NOMO-1 treated with DMSO at 0.1 percent for 48 hours (cell line): ENCODE data around the gene WDR46.

Source experiments
- DNase-seq: peaks from one replicate; lab custom pipeline; 2025; ENCODE audit not compliant: unreplicated experiment; lab: John Stamatoyannopoulos, UW

The WDR46 gene, protein sequence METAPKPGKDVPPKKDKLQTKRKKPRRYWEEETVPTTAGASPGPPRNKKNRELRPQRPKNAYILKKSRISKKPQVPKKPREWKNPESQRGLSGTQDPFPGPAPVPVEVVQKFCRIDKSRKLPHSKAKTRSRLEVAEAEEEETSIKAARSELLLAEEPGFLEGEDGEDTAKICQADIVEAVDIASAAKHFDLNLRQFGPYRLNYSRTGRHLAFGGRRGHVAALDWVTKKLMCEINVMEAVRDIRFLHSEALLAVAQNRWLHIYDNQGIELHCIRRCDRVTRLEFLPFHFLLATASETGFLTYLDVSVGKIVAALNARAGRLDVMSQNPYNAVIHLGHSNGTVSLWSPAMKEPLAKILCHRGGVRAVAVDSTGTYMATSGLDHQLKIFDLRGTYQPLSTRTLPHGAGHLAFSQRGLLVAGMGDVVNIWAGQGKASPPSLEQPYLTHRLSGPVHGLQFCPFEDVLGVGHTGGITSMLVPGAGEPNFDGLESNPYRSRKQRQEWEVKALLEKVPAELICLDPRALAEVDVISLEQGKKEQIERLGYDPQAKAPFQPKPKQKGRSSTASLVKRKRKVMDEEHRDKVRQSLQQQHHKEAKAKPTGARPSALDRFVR

DNA sequence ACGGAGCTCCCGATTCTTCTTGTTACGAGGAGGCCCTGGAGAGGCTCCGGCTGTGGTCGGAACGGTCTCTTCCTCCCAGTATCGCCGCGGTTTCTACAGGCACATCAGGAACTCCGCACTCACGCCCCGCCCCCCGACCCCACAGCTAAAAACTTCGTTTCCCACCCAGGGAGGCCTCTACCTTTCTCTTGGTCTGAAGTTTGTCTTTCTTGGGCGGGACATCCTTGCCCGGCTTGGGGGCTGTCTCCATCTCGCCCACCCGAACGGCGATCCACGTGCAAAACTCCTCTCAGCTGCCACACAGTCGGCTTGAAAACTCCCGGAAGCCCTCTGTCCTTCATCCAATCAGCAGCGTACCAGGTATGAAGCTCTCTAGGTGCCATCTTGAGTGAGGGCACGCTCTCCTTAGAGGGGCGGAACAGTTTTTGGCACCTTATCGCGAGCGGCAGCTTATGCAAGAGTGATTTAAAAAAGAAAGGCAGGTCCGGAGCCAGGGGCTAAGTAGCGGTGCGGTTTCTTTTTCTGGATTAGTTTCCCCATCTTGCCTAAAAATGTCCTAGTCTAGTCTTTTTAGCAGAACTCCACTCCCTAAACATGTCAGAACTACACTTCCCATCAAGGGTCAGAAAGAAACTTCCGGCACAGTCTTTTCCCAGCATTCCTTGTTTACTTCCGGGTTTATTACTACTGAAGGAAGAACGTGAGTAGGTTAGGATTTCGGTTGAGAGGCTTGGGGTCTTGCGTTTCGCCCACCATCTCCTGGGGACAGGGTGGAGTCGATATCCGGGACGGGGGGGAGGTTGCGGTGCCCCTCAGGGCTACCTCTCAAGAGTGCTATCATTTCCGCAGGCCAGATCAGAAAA lies at the start of gene WDR46, which contains the start of gene PFDN6:
Gene WDR46, minus strand, starts transcription at position 319 of the 863 bp plus-strand sequence. Its CDS starts 69 bp downstream, at position 250.
Gene PFDN6, plus strand, starts transcription at position 681 of the 863 bp plus-strand sequence. CDS start 256 bp downstream, outside the sequence.
- DNase-seq, result peak; percentile 96

DNA sequence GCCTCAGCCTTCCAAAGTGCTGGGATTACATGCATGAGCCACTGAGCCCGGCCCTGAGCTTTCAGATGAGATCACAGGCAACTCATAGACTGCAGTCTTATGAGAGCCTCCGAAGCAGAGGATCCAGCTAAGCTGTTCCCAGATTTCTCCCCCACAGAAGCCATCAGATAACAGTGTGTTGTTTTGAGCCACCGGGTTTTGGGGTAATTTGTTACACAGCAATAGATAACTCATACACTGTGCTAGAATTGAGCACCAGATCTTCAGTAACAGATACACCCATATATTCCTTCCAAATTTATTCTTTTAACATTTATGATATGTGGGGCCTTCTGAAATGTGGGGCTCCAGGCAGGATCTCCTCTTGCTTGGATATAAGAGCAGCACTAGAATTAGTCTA lies 47.5 kb upstream of the WDR46 start:
- DNase-seq, result no peak

DNA sequence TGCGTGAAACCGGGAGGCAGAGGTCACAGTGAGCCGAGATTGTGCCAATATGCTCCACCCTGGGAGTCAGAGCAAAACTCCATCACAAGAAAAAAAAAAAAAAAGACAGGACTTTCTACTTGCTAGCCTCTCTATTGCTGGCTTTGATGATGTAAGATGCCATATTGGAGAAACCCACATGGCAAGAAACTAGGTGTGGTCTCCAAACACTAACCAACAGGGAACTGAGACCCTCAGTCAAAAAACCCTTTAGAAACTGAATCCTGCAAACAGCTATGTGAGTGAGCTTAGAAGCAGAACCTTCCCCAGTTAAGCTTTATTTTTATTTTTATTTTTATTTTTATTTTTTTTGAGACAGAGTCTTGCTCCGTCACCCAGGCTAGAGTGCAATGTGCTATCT lies 46.9 kb upstream of the WDR46 start:
- DNase-seq, result no peak

DNA sequence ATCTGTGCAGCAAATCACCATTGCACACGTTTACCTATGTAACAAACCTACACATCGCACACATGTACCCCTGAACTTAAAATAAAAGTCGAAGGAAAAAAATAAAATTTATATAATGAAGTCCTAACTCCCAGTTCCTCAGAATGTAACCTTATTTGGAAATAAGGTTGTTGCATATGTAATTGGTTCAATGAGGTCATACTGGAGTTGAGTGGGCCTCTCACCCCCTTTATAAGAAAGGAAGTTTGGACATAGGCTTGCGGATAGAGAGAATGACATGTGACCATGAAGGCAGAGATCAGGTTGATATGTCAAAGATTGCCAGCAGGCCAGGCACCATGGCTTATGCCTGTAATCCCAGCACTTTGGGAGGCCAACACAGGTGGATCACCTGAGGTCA lies 44.6 kb upstream of the WDR46 start:
- no peak for DNase-seq

DNA sequence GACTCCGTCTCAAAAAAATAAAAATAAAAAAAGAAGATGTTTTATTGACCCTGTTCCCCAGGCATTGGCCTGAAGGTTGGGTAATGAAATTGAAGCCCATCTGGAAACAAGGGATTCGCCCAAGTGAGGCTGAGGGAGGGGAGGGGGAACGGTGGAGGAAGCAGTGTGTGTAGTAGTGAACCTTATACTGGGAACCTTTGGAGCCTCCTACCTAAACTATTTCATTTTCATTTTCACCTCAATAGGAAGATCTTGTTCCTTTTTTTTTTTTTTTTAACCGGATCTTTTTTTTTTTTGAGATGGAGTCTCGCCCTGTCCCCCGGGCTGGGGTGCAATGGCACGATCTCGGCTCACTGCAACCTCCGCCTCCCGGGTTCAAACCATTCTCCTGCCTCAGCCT lies 41.7 kb upstream of the WDR46 start:
- no peak for DNase-seq

DNA sequence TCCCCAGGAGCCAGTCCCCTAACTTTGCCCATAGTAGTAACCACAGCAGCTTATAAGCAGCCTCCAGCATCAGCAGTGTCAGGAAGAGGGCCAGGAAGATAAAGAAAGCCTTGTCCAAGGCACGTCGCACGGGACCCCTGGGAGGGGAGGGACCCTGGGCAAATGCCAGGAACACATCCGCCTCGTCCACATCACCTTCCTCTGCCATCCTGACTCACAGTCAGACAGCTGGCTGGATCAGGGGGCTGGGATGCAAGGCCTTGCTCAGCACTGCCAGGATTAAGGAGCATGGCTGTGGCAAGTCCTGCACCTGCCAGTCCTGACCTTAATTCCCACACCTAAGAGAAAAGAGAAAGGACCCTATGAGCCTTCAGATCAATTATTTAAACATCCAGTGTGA lies 40.0 kb upstream of the WDR46 start:
- DNase-seq, result no peak

DNA sequence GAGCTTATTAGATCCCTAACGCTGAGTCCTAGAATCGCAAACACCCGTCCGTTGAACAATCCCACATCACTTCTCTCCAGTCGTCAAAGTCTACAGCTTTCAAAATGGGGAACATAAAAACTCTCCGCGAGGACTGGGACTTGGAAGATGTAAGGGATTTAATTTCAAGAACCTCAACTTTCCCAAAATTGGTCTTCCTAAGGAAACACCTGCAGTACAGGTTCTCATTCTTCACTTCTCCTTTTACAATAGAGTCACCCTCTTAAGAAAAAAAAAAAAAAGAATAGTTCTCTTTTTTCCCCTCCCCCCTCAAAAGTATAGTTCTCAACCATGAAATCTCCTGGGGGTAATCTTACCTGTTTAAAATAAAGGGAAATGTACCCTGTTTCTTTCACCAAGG lies 35.1 kb upstream of the WDR46 start:
- peak; percentile 8 for DNase-seq

DNA sequence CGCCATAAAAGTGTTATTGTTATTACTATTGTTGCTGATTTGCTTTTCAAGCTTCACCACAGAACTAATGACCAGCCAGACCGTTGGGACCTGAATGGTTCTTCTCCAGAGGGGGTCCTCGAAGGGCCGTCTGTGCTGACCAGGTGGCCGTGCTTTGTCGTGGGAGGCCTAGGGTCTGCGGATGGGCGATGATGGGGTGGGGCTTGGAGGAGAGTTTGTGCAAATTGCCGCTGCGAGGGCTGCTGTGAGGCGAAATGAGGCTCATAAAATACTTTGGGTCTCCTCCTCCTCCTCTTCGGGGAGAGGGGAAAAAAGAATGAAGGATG lies 34.5 kb upstream of the WDR46 start:
- no peak for DNase-seq

DNA sequence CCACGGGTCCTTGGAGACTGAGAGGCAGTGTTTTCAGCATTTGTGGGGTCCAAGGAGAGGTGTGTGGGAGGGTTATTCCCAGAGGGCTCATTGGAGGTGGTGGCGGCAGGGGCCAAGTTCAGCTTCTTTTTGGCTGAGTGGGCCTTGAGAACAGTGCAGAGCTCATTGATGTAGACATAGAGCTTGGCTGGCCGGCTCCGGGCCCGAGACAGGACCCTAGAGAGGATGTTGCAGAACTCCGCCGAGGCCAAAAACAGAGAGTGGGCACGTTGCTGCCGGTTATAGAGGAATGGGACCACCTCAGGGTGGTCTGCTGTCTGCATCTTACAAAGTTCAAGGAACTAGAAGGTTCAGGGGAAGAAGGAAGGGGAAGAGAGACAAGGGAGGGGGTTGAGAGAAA lies 32.2 kb upstream of the WDR46 start:
- no peak for DNase-seq

DNA sequence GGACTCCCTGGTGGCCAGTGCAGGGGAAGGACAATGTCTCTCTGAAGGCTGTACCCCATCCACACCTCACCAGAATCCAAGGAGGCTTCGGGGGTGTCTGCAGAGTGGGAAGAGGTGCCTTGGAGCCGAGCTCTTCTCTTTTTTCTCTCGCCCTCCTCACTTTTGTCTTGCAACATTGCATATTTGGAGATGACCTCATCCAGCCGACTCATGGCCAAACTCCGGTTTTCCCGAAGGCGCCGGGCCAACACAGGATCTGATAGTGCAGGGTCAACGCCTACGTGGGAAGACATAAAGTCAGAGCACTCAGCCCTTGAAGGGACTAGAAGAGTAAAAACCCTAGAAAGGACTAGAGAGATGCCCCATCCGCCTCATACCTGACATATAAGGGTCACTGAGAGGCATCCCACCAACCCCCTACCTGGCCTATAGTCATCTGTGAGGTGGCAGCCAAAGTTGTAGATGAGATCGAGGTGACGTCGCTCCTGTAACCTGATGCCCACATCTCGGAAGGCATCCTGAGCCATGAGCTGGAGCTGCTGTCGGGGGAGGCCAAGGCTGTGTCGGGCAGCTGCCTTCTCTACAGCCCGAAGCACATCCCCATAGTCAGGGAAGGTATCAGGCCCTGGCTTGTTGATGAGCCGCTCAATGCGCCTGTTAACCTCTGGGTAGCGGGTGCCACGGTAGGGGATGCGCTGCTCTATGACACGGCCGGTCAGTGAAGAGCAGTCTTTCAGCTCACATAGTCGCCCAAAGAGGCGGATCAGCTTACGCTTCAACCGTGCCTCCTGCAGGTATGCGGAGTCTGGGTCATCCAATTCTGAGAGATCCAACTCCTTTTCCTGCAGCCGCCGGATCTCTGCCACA lies 31.5 kb upstream of the WDR46 start:
- DNase-seq, result no peak

DNA sequence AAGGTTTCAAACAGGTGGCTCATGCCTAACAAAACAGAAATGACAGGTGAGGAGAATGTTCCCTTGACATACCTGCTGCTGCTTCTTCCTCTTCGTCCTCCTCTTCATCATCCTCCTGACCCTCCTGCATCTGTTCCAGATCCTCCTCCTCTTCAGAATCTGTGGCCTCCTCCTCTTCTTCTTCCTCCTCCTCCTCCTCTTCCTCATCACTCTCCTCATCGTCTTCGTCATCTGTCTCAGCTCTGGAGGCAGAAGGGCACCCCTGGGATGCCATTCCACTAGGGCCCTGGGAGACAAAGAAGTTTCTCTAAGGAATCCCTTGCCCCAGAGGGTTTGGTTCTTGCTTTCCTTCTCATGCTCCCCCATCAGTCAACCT lies 30.9 kb upstream of the WDR46 start:
- DNase-seq, result no peak

DNA sequence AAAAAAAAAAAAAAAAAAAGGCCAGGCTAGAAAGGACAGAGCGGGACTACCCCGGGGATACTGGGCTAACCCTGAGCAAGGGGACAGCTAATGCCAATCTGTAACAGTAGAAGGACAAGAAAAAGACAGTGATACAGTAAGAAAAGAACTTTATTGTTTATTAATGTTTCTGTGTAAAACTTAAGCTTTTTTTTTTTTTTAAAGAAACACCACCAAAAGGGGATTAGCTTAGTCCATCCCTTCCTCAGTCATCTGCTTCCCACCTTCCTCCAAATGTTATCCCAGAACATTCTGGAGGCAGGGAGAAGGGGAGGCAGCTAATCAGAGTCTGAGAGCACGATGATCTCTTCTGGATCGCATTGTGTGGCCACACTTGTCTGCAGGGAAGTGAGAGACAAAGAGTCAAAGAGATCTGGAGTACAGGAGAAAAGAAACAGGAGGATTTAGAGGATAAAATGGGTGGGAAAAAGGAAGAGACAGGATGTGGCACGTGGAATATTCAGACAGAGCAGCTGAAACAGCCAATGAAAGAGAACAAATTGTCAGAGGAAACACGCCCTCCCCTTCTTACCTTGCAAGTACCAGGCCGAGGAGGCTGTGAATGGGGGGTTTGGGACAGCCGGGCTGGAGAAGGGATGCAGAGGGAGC lies 29.5 kb upstream of the WDR46 start:
- DNase-seq, result no peak

DNA sequence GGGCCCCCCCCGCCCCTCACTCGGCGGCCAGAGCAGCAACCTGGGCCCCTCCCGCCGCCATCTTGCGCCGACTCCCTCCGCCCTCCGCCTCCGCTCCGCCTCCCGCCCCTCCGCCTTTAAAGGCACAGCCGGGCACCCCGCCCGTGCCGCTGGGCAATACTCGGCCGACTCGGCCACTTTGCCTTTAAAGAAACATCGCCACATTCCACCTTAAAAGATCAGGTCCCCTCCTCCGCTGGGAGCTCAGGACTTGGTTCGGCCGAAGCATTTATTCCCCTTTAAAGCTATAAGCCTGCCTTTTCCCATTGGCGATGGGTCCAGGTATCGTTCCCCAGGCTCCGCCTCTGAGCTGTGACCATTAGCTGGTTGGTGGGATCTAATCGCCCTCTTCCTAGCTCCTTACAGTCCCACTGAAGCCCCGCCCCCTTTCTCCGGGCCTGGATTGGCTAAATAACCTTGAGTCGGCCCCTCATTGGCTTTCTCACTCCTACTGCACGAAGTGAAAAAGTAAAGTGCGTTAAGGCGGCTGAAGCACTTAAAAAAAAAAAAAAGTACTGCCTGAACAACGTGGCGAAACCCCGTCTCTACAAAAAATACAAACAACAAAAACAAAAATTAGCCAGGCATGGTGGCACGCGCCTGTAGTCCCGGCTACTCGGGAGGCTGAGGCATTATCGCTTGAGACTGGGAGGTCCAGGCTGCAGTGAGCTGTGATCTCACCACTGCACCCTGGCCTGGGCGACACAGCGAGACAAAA lies 28.8 kb upstream of the WDR46 start, which contains the start of gene ZBTB22:
Gene ZBTB22, minus strand, starts transcription at position 76 of the 757 bp plus-strand sequence. CDS start 828 bp downstream, outside the sequence.
- peak; percentile 98 for DNase-seq

DNA sequence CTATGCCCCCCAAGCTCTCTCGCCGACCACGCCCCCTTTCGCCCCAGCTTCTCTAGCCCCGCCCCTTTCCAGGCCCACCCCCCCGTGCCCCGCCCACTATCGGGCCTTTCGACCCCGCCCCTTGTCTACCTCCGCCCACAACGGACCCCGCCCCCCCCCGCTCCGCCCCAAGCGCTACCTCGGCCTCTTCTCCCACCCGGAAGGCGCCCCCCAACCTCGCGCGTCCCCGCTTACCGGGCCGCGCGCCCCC lies 28.3 kb upstream of the WDR46 start:
- DNase-seq, result no peak

DNA sequence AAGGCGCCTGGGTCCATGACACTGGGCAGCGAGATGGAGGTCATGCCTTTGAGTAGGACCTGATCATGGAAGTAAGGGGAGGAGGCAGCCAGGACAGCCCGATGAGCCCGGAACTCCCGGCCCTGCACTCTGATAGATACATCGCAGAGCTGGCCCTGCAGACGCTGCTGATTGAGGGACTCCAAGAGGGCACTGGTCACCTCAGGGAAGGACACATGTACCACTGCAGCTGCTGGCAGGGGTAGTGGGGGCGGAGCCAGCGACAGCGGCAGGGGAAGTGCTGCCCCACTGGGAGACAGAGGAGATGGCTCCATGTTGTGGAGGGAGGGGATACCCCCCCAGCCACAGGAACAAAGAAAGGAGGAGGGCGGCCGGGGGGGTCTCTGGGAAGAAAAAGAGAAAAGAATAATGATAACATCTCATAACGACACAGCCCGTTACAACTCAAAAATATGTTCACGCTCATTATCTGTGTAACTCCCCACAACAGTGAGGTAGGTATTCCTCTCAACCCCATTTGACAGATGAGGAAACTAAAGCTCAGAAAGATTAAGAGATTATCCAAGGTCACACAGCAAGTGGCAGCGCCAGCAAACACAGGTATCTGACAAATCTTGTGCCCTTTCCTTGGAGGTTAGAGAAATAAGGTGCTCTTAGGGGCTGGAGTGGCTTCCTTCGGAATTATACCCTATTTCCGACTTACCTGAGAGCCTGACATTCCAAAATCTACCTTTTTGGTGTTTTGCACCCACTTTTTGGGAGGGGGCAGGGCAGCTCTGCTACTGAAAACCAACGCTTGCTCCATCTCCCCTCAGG lies 27.8 kb upstream of the WDR46 start:
- no peak for DNase-seq

DNA sequence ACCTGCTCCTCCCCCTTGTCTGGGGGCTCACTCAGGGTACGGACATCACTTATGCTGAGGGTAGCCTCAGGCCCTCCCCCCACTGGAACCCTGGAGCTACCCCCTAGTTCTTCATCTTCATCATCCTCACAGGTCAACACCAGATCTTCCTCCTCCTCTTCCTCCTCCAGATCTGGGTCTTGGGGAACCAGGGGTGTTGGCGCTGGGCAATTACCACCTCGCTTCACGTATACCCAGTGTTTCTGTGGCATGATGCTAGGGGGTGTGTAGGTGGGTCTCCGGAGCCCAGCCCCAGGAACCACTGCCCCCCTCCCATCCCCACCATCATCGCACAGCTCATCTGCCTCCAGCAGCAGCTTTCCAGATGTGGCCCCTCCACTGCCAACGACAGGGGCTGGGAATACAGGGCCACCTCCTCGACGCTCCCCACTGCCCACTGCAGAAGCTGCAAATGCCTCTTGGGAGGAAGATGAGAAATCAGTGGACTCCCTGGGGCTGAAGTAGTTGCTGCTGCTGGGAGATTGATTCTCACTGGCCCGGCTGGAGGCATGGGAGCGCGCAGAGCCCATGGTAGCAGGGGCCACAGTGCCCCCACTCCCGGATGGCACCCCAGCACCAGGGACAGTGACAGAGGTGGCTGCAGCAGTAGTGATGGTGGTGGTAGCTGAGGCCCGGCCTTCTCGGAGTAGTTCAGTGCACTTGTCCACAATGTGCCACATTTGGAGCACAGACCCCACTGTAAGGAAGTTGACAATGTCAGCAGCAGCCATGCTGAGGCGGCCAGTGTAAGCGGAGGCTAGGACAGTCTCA lies 27.0 kb upstream of the WDR46 start:
- no peak for DNase-seq

DNA sequence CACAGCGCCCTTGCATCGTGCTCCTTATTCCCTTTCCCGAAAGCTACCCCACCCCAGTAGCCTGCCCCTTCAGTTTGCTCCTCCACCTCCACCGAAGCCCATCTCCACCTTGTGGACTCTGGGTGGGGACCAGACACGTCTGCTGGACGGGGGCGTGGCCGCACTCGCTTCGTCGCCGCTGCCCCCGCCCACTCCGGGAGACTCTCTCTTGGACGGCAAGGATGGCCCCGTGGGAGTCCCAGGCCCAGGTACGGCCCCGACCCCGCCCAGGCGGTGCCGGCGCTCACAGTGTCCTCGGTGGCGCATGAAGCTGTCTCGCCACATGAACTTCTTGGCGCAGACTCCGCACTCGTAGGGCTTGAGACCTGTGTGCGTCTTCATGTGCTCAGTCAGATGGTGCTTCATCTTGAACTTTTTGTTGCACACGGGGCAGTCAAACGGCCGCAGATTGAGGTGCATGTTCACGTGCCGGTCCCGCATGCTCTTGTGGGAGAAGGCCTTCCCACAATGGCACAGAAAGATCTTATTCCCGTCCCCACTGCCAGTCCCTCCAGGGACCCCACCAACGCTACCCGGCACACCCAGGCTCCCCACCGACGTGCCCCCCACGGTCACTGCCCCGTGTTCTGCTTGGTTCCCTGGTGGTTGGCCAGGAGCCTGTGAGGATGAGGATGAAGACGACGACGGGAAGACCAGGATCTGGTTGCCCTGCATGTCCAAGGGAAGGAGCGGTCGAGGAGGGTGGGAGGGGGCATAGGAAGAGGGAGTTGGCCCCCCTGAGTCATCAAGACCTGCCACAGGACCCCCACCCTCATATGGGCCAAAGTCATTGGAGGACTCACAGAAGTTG lies 26.1 kb upstream of the WDR46 start:
- DNase-seq, result no peak
